Right lung (tissue), 5 donors: ENCODE data around the gene USHBP1. TPM values are rescaled to one million over a fixed set of nuclear protein-coding genes. Genes with fewer than 3 reads are reported as not detected.

ENCODE experiments used
- DNase-seq, 2 donors: peaks; one replicate each; pipeline ENCODE4 v3.0.0-alpha.2; 2013
- polyA plus RNA-seq, 5 donors: library from polyadenylated mRNA; unstranded; fragments of 120-200 nt; gene quantifications; one replicate each; pipeline versions ENCODE4 v1.2.1 to v1.2.3, GENCODE V29; 2013; ENCODE audit warnings: inconsistent platforms in 1 of 5, low replicate concordance in 1 of 5; ENCODE audit not compliant: insufficient read length in 5 of 5, insufficient read depth in 1 of 5

The USHBP1 gene
- polyA plus RNA-seq, 5 donors, result 9.2 to 12.0 (median 10.3) TPM

GRCh38 chr19:17266975-17267788, 2.6 kb upstream of the USHBP1 start, which contains the start of gene BABAM1:
Gene BABAM1 (plus strand): TSS chr19:17267443. CDS start chr19:17268807, 1,364 bp downstream.
- peak; percentile 94 to 97 for DNase-seq

- DNase-seq, result no peak
Observed at GRCh38 chr19:17266589-17266974, 2.0 kb upstream of the USHBP1 start.

GRCh38 chr19:17266026-17266425, 1.5 kb upstream of the USHBP1 start:
- no peak for DNase-seq

- DNase-seq, result no peak
Observed at GRCh38 chr19:17263712-17264640, 569 bp downstream of the USHBP1 start.

- DNase-seq, result no peak
Observed at GRCh38 chr19:17262557-17262956, 2.0 kb downstream of the USHBP1 start.

GRCh38 chr19:17260842-17261325, 3.7 kb downstream of the USHBP1 start:
- peak in 1 of 2 donors; percentile 53 for DNase-seq

GRCh38 chr19:17259934-17260333, 4.6 kb downstream of the USHBP1 start:
- no peak for DNase-seq

- no peak for DNase-seq
Observed at GRCh38 chr19:17259118-17259780, 5.3 kb downstream of the USHBP1 start.

GRCh38 chr19:17256130-17256529, 8.4 kb downstream of the USHBP1 start:
- no peak for DNase-seq

GRCh38 chr19:17255150-17255621, 9.4 kb downstream of the USHBP1 start:
- no peak for DNase-seq

GRCh38 chr19:17254636-17255035, 9.9 kb downstream of the USHBP1 start:
- DNase-seq, result no peak

- no peak for DNase-seq
Observed at GRCh38 chr19:17249887-17250548, 14.5 kb downstream of the USHBP1 start.

- DNase-seq, result no peak
Observed at GRCh38 chr19:17248011-17248776, 16.4 kb downstream of the USHBP1 start.

GRCh38 chr19:17246681-17247425, 17.7 kb downstream of the USHBP1 start:
- DNase-seq, result peak in 1 of 2 donors; percentile 48

- no peak for DNase-seq
Observed at GRCh38 chr19:17245535-17245984, 19.0 kb downstream of the USHBP1 start, which contains the start of gene NR2F6. Gene NR2F6 (minus strand): TSS chr19:17245919. CDS start chr19:17245220, 699 bp downstream.

- peak in 1 of 2 donors; percentile 40 for DNase-seq
Observed at GRCh38 chr19:17244618-17245534, 19.7 kb downstream of the USHBP1 start.

- DNase-seq, result no peak
Observed at GRCh38 chr19:17243830-17244617, 20.5 kb downstream of the USHBP1 start.
